Heart left ventricle (tissue), 13 donors: ENCODE results near the gene PPFIBP1.

Experiments
- CTCF ChIP-seq, 12 donors: fragments of 200-600 bp; sonication (generic) in 4 of 12; IDR thresholded peaks; one replicate each; pipeline versions ENCODE4 v1.5.0 to v1.8.0; 2018 to 2022; ENCODE audit warnings: antibody characterized with exemption in 12 of 12, mild to moderate bottlenecking in 5 of 12
- POLR2A ChIP-seq, 2 donors: fragments of 450-650 bp; IDR thresholded peaks; one replicate each; pipeline ENCODE4 v1.6.1; 2017; ENCODE audit warnings: antibody characterized with exemption in 2 of 2, mild to moderate bottlenecking in 2 of 2, moderate library complexity in 2 of 2
- donor health status: ischemic (EF 13 %, LVEDD 7.1; RV severe dilation, severe dysfunction).
- donor health status: DM: no; HTN: yes; CAD: no.
- donor health status: DM: no; HTN: no; CAD: no.
- donor health status: ischemic (EF 25% LVEDD 6.9; RV normal size, moderate dysfunction).
- donor health status: ischemic (EF 25% LVEDD 5.7; RV mildly dilated, moderate dysfunction).
- donor health status: ischemic (EF 35%, LVEDD 5.7; RV mildly dilated, moderate dysfunction).
- donor health status: nonischemic (EF 11% LVEDD 7.7; RV severe dilation, severe dysfunction).
- donor health status: DM: yes; HTN: yes; CAD: no.
- donor health status: PGD.
- donor health status: ischemic (EF 29% LVEDD 5.4; RV normal size, mild dysfunction).
- donor health status: nonischemic (EF 23%, LVEDD 6.1; RV moderate dilation, normal function).

DNA sequence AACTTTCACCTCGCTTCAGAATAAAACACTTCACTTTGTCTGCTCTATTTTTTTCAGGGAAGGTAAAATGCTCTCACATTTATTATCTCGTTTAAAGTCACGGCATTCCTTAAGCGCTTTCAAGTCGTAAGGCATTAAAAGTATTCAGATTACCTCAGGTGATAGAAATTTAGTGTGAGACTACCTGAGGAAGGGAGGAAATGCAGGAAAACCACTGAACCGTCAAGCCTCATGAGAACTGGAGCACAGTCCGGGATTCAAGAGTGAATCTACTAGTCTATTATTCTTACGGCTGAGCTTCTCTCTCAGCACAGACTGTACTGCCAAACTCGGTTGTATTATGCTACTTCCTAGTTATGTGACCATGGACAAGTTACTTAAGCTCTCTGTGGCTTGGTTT is 8.3 kb upstream of the PPFIBP1 start:
- TF ChIP-seq CTCF (IDR thresholded peaks at IDR 0.05) (no peak), POLR2A (IDR thresholded peaks at IDR 0.05) (no peak)
